Chondrocyte (in vitro differentiated cells): ENCODE measurements around the gene ZNF770. TPM values are rescaled to one million over a fixed set of nuclear protein-coding genes. Genes with fewer than 3 reads are reported as not detected.
A peak's percentile ranks its signal among the peaks of the same experiment; 100 is the strongest.

Source experiments
- DNase-seq: peaks from one replicate; pipeline ENCODE4 v3.0.0; 2021; ENCODE audit warnings: mixed read lengths, low spot score
- H3K27ac Mint-ChIP-seq: one replicate; pipeline ENCODE4 v1.8.0; 2021; ENCODE audit warnings: mild to moderate bottlenecking, moderate library complexity, mixed read lengths; ENCODE audit not compliant: unreplicated experiment
- H3K27me3 Mint-ChIP-seq: 2 replicates; pipeline ENCODE4 v1.8.0; 2021; ENCODE audit warnings: low read depth, mixed read lengths
- H3K36me3 Mint-ChIP-seq: 2 replicates; pipeline ENCODE4 v1.8.0; 2021; ENCODE audit warnings: low read depth, mixed read lengths
- H3K4me1 Mint-ChIP-seq: 2 replicates; pipeline ENCODE4 v1.8.0; 2021; ENCODE audit warnings: low read depth, mild to moderate bottlenecking, mixed read lengths
- H3K4me3 Mint-ChIP-seq: one replicate; pipeline ENCODE4 v1.8.0; 2021; ENCODE audit warnings: mild to moderate bottlenecking, moderate library complexity, mixed read lengths; ENCODE audit not compliant: unreplicated experiment
- H3K9me3 Mint-ChIP-seq: 2 replicates; pipeline ENCODE4 v1.8.0; 2021; ENCODE audit warnings: low read depth, mixed read lengths
- long read RNA-seq: library from polyadenylated mRNA; stranded (forward); transcript quantifications from one replicate; pipeline ENCODE4 v2.0.0, GENCODE V29; 2021
- total RNA-seq: library from RNA; stranded (reverse); gene quantifications from 3 replicates; pipeline ENCODE4 v1.2.1, GENCODE V29; 2021
- TF ChIP-seq, protein P1 (sequence below): fragments of 200-600 bp; sonication (generic); IDR thresholded peaks from 2 replicates; pipeline ENCODE4 v1.5.0; 2021; ENCODE audit warnings: antibody characterized with exemption, mild to moderate bottlenecking, moderate library complexity

ZNF770 gene
- 33.8 to 37.6 TPM (median 34.6 TPM) in 3 replicates for total RNA-seq
- long read RNA-seq, full-length matches to known transcripts: 2 of 7 reads
- long read RNA-seq, partial matches to known transcripts: 0 of 7 reads
- long read RNA-seq, other reads (novel, unspliced or antisense): 5 of 7 reads

DNA sequence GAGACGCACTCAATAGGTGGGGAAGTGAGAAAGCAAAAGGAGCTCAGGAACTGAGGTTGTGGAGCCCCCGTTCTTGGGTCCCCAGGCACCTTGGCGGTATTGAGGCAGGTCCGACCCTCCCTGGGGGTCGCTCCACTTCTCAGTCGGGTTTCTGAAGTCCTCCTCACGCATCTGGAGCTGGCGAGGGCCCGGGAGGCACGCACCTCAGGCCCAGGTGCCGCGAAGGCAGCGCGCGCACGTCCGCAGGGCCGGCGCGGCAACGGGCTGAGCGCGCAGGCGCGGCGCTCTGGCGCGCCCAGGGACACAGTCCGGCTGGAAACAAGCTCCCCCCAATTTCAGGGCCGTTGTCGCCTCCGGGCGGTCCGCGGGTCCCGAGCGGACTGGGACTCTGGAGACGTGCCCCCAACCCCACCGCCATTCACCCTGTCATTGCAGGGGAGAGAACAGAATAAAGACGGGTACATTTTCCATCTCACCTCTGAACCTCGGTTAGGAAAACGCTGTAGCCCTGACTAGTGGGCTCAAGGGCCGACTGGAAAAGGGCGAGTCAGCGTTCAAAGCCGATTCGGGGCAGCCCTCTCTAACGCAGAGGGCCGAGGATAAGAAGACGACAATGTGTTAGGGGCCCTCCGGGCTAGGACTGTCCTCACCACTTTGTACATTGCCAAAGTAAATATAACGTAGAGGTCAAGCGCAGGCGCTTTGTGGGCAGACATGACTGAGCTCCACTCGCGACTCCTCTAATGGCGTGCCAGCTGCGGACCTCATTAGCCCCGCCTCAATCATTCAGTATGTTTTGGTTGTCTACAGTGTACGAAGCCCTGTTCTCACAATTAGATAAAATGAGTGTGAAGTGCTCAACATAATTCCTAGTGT, at the start of gene ZNF770:
Gene ZNF770, minus strand, starts transcription at position 261 of the 876 bp plus-strand sequence. CDS start 4,853 bp downstream, outside the sequence.
- Mint-ChIP-seq H3K4me3 (peak within 1 kb of the TSS; percentile 97), H3K9me3 (no peaks in the 10 kb centered on the region), H3K4me1 (peaks cover 29% of the 10 kb centered on the region), H3K27me3 (no peaks in the 10 kb centered on the region), H3K27ac (peak within 1 kb of the TSS; percentile 99), H3K36me3 (no peaks in the 10 kb centered on the region)
- no peak for DNase-seq
- TF ChIP-seq, protein P1, sequence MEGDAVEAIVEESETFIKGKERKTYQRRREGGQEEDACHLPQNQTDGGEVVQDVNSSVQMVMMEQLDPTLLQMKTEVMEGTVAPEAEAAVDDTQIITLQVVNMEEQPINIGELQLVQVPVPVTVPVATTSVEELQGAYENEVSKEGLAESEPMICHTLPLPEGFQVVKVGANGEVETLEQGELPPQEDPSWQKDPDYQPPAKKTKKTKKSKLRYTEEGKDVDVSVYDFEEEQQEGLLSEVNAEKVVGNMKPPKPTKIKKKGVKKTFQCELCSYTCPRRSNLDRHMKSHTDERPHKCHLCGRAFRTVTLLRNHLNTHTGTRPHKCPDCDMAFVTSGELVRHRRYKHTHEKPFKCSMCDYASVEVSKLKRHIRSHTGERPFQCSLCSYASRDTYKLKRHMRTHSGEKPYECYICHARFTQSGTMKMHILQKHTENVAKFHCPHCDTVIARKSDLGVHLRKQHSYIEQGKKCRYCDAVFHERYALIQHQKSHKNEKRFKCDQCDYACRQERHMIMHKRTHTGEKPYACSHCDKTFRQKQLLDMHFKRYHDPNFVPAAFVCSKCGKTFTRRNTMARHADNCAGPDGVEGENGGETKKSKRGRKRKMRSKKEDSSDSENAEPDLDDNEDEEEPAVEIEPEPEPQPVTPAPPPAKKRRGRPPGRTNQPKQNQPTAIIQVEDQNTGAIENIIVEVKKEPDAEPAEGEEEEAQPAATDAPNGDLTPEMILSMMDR: peak; percentile 9

GRCh38 chr15:35028235-35028984, 40.3 kb upstream of the ZNF770 start:
- DNase-seq: no peak
- Mint-ChIP-seq H3K27me3 (no peaks in the 10 kb centered on the region), H3K9me3 (no peaks in the 10 kb centered on the region), H3K27ac (no peak overlapping the region), H3K4me1 (no peaks in the 10 kb centered on the region), H3K4me3 (no peak overlapping the region), H3K36me3 (no peaks in the 10 kb centered on the region)
- TF ChIP-seq, protein P1: no peak

DNA sequence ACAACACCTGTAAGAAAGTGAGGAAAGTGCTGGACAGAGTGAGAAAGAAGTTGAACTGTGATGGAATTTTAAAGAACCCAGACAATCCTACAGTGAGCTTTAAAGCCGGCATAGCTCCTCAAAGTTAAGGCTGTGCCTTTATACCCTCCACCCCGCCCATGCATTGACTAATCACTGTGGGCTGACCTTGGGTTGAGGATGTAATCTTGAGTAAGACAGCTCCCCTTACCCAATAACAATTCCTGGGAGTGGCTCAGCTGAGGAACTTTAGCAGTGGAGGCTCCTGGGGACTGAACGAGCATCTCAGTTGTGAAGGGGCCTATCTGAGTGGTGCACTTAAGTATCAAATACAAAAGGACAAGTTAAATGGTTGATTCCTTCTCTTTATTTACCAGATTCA, 35.7 kb upstream of the ZNF770 start:
- Mint-ChIP-seq H3K4me1 (no peaks in the 10 kb centered on the region), H3K4me3 (no peak overlapping the region), H3K36me3 (no peaks in the 10 kb centered on the region), H3K9me3 (no peaks in the 10 kb centered on the region), H3K27me3 (peaks cover 4% of the 10 kb centered on the region), H3K27ac (no peak overlapping the region)
- TF ChIP-seq, protein P1: no peak
- no peak for DNase-seq

DNA sequence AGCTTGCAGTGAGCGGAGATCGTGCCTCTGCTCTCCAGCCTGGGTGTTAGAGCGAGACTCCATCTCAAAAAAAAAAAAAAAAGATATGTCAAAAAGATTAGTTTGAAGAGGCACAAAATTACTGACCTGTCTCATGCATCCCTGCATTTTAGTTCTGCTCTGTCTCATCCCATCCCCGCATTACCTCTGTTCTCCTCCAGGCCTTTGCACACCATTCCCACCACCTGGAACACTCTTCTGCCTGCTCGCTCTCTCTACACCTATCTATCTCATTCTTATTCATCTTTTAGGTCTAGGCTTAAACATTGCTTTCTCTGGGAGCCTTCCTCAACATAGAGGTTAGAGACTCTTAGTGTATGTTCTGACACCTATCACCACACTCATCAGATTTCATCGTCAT, 32.9 kb upstream of the ZNF770 start:
- H3K27me3 Mint-ChIP-seq: peaks cover 4% of the 10 kb centered on the region
- H3K4me3 Mint-ChIP-seq: no peak overlapping the region
- no peaks in the 10 kb centered on the region for H3K4me1 Mint-ChIP-seq
- no peak for DNase-seq
- TF ChIP-seq, protein P1: no peak
- no peaks in the 10 kb centered on the region for H3K36me3 Mint-ChIP-seq
- no peak overlapping the region for H3K27ac Mint-ChIP-seq
- H3K9me3 Mint-ChIP-seq: no peaks in the 10 kb centered on the region
